ENCODE data around the gene MAP3K7CL.

GRCh38 chr21:29152916-29153315, 22.5 kb downstream of the MAP3K7CL start:
- TF ChIP-seq POLR2A (IDR thresholded peaks at IDR 0.05), result no peak
- TF ChIP-seq CTCF (IDR thresholded peaks at IDR 0.05), result no peak

Data from upper lobe of left lung (tissue), 4 donors.